Umbilical cord (tissue), 2 donors: ENCODE measurements around the gene CBFA2T2. TPM values are rescaled to one million over a fixed set of nuclear protein-coding genes. Genes with fewer than 3 reads are reported as not detected.
"Not testable (repeated sequence)": the region's sequence is repeated elsewhere in the genome, so short reads cannot be mapped to it uniquely, and the experiment has no call there.

Experiments used
- DNase-seq: peaks from one replicate; pipeline ENCODE4 v3.0.0-alpha.2; 2015; ENCODE audit warnings: low spot score
- total RNA-seq: library from RNA; depleted of rRNA; stranded (reverse); fragments of >200 nt; gene quantifications from one replicate; pipeline ENCODE4 v1.2.3, GENCODE V29; 2014; ENCODE audit warnings: low replicate concordance; ENCODE audit not compliant: insufficient read depth

CBFA2T2 gene
- total RNA-seq, 1 donor from 2014 or later, result 8.2 TPM

DNA sequence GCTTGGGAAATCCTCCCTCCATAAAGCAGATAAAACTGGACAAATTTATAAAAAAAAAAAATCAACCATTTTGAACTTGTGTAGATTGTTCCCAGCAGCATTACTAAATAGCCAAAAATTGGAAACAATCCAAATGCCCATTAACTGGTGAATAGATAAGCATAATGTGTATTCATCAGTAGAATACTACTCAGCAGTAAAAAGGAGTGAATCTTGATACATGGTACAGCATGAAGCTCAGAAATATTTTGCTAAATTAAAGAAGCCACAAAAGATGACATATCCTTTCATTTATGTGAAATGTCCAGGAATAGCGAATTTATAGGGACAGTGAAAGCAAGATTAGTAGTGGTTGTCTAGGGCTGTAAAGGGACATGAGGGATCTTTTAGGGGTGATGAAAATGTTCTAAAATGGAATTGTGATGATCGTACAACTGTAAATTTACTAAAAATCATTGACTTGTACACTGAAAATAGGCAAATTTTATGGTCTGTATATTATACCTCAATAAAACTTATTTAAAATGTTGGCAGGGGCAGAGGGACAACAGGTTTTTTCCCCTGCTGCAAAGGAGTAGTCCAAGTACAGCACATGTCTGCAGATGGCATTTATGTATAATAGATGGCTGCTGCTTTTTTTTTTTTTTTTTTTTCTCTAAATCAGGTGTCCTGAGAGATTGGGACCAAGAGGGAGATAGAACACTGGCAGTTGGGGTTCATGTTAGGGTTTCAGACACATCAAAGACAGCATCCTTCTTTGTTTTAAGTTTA is 59.5 kb downstream of the CBFA2T2 start:
- no peak for DNase-seq

GRCh38 chr20:33551778-33552177 is 61.9 kb downstream of the CBFA2T2 start:
- DNase-seq, result no peak

DNA sequence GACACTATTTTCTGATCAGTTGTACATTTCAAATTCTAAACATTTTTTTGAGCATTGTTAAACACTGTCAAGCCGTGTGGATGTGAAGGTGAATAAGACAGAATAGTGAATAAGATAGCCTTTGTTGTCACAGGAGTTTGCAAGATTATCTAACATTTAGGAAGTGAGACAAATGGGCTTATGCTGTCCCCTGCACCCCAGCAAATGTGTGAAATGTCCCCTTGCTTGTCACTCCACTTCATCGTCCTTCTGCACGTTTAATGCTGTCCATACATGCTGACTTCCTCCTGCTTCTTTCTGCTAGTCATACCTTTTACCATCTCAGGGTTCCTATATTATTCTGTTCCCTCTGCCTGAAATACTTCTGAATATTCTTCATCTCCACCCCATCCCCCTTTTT is 62.6 kb downstream of the CBFA2T2 start:
- no peak for DNase-seq

- DNase-seq, result peak; percentile 59
These were observed 63.6 kb downstream of the CBFA2T2 start for GRCh38 chr20:33553516-33553915.

- peak; percentile 95 for DNase-seq
These were observed 65.1 kb downstream of the CBFA2T2 start for GRCh38 chr20:33554914-33555420.

DNA sequence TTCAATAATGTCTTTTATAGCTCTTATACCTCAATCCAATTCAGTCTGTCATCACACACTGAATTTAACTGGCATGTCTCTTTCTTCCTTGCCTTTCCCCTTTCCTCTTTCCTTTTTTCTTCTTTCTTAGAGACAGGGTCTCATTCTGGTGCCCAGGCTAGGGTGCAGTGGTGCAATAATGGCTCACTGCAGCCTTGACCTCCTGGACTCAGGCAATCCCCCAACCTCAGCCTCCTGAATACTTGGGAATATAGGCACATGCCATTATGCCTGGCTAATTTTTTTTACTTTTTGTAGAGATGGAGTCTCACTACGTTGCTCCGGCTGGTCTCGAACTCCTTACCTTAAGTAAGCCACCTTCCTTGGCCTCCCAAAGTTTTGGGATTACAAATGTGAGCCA is 65.9 kb downstream of the CBFA2T2 start:
- no peak for DNase-seq

- DNase-seq, result no peak
These were observed 66.3 kb downstream of the CBFA2T2 start for GRCh38 chr20:33556246-33556645.

DNA sequence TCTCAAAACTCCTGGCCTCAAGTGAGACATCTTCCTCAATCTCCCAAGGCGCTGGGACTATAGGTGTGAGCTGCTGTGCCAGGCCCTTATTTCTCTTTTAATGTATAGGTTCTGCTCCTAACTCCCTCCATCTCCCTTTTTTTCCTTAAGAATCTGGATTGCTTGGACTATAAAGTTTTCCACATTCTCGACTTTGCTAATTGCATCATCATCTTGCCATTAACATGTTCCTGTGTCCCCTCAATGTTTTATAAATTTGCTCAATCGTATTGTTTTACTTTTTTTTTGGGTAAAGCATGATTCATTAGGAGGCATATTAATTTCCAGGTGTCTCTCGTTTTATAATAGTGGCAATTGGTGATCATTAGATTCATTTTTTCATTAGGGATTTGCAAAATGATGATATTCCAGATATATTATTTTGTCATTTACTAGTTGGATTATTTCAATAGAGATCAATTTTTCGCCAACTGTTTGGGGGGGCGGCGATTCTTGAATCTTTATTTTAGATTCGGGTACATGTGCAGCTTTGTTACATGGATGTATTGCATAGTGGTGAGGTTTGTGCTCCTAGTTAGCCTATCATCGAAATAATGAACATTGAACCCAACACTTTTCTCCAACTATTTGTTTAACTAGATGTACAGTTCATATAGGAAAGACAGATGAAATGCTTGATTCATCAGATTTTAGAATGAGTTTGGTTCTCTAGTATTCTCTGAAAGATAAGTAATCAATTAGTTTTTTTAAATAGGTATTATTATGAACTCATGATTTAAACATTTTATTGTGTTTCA is 68.7 kb downstream of the CBFA2T2 start:
- no peak for DNase-seq

DNA sequence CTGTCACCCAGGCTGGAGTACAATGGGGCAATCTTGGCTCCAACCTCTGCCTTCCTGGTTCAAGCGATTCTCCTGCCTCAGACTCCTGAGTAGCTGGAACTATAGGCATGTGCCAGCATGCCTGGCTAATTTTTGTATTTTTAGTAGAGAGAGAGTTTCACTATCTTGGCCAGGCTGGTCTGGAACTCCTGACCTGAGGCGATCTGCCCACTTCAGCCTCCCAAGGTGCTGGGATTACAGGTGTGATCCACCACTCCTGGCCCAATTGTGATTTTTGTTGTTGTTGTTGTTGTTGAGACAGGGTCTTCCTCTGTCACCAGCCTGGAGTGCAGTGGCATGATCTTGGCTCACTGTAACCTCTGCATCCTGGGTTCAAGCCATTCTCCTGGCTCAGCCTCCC is 69.3 kb downstream of the CBFA2T2 start:
- no peak for DNase-seq

DNA sequence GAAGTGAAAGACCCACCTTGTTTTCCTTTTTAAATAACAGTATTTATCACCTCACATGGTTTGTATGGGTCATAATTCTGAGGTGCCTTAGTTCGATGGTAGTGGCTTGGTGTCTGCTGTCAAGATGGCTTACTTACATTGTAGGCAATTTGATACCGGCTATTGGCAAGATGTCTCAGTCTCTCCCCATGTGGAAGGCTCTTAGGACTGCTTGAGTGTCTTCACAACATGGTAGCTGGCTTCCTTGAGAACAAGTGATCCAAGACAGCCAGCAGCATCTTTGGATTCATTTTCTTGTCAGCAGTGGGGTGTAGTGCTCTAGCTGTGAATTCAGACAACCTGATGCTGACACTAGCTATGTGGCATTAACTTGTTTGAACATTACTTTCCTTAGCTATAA is 70.1 kb downstream of the CBFA2T2 start:
- no peak for DNase-seq

GRCh38 chr20:33561053-33561452 is 71.2 kb downstream of the CBFA2T2 start:
- not testable (repeated sequence) for DNase-seq

- peak; percentile 98 for DNase-seq
These were observed 72.1 kb downstream of the CBFA2T2 start for GRCh38 chr20:33561692-33562601.

DNA sequence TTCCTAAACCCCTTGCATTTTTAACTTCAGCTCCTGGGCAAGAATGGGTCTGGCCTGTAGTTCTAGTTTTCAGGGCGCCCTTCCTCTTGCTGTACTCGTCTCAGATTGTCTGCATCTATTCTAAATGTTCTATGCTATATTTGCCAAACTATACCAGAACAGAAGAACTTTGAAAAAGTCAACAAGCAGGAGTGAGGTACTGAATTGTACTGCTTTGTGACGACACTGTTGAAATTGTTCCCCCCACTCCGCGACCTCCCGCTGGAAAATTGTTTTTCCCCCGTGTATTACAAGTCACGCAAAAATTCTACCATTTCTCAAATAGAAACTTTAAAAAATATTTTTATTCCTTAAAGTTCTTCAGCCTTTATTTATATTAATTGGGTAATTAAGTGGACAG is 73.9 kb downstream of the CBFA2T2 start:
- no peak for DNase-seq

DNA sequence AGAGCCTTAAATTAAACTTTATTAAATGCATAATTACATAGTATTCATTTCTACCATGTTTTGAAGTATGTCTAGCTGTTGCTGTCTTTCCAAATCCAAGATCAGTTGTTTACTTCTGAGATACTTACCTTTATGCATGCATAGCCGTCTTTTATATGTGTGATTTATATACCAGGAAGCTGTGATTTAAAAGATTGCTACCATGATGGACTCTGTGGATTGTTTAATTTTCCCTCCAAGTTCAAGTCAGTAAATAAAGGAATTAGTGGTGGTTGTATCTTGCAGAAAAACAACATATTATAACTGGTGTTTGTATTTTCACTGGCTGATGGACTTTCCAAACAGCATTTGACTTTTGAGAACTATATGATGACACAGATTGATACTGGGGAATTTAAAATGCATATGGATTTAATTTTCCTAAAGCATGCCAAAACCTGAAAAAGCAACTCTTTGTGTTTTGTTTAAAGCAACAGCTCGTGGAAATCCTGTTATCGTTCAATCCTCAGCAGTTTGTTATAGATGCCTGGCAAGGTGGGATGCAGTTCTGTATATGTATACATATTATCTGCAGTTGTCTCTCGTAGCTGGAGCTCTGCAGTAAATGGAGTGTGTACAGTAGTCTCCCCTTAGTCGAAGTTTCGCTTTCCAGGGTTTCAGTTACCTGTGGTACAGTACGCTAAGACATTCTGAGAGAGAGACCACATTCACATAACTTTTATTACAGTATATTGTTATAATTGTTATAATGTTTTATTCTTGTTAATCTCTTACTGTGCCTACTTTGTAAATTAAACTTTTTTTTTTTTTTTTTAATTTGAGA is 77.1 kb downstream of the CBFA2T2 start:
- no peak for DNase-seq

DNA sequence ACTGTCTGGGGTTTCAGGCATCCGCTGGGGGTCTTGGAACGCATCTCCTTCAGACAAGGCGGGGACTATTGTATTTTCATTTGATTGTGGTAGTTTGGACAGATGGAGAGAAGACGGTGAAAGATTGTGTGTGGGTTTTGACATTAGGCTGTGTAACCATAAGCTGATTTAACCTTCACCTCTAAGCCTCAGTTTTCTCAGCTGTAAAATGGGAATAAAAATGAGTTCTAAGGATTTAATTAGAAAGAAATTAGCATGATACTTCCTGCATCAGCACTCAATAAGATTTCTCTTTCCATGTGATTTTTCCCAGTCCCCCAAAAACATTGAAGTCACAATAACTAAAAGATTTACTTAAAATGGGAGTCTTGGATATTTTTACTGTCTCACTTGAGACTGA is 78.1 kb downstream of the CBFA2T2 start:
- no peak for DNase-seq

DNA sequence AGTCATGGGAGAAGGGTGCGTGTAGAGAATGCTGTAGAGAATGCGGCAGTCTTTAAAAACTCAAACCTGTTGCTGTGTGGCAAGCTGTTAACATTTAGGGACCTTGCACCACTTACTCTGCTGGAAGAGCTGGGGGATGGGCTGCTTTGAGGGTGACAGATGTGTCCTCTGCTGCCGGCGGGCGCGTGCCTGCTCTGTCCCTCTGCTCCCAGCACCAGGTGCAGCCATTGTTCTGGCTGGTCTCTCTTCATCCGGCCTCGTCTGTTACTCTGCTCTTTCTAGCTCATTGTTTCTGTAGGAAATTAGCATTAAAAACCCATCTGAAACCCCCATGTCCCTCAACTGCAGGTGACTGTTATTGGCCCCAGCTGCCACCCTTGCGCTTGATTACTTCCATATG is 78.5 kb downstream of the CBFA2T2 start:
- DNase-seq, result no peak

DNA sequence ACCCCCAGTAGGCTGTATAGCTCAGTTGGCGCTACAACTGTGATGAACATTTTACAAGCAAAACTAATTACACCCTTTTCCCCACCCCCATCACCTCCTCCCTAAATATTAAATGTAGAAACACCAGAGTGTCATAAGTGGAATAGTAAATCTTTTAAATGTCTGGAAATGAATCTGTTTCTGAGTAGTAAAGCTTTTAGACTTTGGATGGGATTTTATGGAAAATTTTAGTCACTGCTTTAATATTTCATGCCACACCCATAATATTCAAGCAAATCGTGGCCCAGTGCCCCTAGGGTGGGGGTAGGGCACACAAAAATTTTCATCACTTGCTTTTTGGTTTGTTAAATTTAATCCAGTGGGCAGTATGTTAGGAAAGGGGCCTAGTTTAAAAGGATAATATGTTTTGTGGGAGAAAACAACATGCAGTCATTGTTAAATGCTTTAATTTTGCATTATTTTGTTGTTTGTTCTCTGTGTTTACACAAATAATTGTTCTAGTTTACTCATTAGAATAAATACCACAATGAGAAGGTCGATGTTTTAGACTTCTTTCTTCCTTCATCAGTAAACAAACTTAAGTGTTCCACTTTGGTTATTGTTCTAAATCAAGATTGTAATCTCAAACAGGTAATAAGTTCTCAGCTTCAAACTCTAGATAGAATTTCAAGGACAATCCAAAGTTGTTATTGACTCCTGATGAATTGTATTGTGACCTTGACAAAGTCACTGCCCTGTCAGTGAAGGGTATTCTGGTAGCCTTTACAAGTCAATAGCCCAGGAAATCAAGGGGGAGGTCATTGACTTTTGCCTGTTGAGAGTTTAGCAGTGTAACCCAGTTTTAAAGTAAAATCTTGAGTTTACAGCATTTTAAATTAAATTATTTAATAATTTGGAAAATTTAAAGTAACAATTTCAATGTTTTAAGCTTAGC is 79.2 kb downstream of the CBFA2T2 start:
- DNase-seq, result peak; percentile 70

GRCh38 chr20:33569802-33570391 is 80.0 kb downstream of the CBFA2T2 start:
- DNase-seq, result no peak

DNA sequence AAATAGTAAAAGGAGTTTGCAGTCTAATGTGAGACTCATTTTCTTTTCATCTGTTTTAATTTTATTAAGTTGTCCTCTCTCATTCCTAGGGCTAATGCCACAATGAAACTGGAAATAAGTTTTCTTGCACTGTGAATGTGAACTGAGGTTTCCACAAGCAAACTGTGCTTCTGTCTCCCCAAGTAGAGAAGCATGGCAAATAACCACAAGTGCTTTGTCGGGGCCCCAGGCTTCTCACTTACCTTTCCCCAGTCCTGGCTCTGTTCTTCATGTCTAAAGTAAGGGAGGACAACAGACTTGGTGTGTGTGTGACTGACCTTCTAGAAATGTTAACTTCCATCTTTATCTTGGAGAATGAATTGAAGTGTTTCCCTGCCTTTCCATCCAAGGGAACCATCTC is 80.8 kb downstream of the CBFA2T2 start:
- no peak for DNase-seq
